ENCODE data around the gene SMARCA5. TPM values are rescaled to one million over a fixed set of nuclear protein-coding genes. Genes with fewer than 3 reads are reported as not detected.

SMARCA5 gene
- polyA plus RNA-seq, 3 donors, result 10.6 to 16.0 (median 14.0) TPM

DNA sequence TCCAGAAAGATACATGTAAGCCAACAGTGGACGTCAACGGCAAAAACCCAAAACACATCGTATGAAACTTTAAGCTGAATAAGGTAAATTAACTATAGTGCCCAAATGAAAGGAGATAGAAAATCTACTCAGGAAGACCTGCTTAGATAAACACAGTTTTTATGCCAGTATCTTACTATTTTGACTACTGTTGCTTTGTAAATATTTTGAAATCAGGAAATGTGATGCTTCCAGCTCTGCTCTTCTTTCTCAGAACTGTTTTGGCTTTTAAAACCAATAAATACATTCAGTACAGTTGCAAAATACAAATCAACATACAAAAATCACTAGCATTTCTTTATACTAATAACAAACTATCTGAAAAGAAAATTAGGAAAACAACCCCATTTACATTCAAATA lies 83.8 kb downstream of the SMARCA5 start:
- H3K27ac ChIP-seq (ENCODE audit: low read depth, low read length), result no peak overlapping the region
- 76 to 84% (median 83%) methylated on average over 3 of the region's 3 CpGs for WGBS, 3 donors

DNA sequence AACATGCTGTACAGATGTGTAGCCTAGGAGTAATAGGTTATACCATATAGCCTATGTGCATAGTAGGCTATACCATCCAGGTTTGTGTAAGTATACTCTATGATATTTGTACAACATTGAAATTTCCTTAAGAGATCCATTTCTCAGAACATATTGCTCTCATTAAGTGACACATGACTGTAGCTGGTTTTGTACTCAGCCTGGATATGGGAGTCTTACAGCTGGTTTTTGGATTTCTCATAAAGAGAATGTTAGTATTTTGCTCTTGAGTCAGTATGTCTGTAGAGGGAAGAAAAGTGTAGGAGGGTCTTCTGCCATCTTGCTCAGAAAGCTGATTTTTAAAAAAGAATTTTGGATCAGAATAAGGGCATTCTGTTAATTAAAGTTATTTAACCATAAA lies 85.3 kb downstream of the SMARCA5 start:
- no peak overlapping the region for H3K27ac ChIP-seq (ENCODE audit: low read depth, low read length)

DNA sequence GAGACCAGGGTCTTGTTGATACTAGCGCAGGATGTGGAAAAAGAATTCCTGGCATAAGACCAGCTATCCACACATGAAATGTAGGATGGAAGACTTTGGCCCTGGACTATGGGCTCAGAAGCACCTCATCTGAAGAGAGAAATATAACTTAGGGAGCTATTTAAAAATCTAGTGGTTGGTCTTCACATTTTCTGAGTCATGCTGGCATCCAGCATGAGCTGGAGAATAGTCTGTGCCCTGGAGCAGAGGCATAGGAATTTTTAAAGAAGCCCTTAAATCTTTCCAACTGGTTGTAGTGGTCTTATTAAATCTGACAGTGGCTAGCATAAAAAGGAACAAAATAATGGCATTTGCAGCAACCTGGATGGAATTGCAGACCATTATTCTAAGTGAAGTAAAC lies 86.3 kb downstream of the SMARCA5 start:
- WGBS, 3 donors, result 90 to 100% (median 94%) methylated on average over 1 of the region's 1 CpG
- no peak overlapping the region for H3K27ac ChIP-seq (ENCODE audit: low read depth, low read length)

DNA sequence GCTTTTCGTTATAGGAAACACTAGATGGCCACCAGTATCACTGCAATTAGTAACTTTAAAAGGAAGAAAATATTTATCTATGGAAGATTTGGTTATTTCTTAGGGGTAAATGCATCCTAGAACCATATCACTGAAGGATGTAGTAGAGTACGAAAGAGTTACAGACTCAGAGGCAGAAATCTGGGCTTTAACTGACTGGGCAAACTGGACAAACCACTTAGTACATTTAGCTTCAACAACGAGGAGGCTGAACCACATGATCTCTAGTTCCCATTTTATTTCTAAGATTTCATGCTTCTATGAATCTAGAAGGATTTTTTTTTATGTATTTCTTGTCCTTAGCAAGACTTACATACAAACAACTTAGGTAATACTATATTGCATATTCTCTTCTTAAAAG lies 93.0 kb downstream of the SMARCA5 start:
- WGBS, 3 donors, result 65 to 86% (median 79%) methylated on average over 3 of the region's 3 CpGs
- H3K27ac ChIP-seq (ENCODE audit: low read depth, low read length), result no peak overlapping the region

Other genes with a start within 250 kb of the SMARCA5 start
- gene GAB1, start 176.8 kb upstream of the SMARCA5 start, polyA plus RNA-seq, result 10 to 100 TPM in 1 of 3 donors, 1 to 10 TPM in 2; 2.3 to 12.7 (median 3.9) TPM
- gene FREM3, start 187.0 kb downstream of the SMARCA5 start, polyA plus RNA-seq, result under 1 TPM in 2 of 3 donors, not detected in 1; 0.01 to 0.11 TPM